Measurements from ENCODE around the gene PGR. TPM values are rescaled to one million over a fixed set of nuclear protein-coding genes. Genes with fewer than 3 reads are reported as not detected.

The PGR gene
- 1 to 10 TPM; 1.6 to 2.3 TPM for total RNA-seq

DNA sequence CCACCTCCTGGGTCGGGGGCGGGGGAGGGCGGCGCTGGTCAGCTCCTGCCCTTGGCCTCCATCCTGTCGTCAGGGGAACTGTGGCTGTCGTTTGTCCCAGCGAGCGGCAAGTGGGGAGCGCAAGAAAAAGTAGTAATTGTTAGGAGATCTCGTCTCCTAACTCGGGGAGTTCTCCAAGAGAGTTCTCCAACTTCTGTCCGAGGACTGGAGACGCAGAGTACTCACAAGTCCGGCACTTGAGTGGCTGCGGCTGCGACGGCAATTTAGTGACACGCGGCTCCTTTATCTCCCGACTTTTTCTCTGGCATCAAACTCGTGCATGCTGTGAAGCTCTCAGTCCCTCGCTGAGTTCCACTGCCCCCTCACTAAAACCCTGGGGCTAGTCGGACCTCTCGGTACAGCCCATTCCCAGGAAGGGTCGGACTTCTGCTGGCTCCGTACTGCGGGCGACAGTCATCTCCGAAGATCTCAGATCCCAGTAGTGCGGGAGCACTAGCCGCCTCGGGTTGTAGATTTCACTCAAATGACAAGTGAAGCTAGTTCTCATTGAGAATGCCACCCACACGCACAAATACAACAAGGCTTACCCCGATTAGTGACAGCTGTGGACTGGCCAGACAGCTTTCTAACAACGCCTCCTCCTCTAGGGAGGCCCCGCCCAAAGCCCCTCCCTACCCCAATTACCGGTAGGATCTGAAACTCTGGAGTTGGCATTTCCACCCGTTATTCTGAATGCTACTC lies at the start of gene PGR:
PGR (minus strand) TSS at position 611 of the 741 bp plus-strand sequence. CDS start 743 bp downstream, outside the sequence.
- Histone ChIP-seq H3K36me3 (replicated peaks in 1 of 2; ENCODE audit: insufficient read depth in 1 of 2, low read depth in 2 of 2) (no peaks in the 10 kb centered on the region), H3K27ac (no peak within 1 kb of the TSS), H3K4me3 (no peak within 1 kb of the TSS), H3K4me1 (peaks cover 31% of the 10 kb centered on the region), H3K27me3 (peaks cover 0 to 19% of the 10 kb centered on the region in 2 donors), H3K9me3 (no peaks in the 10 kb centered on the region)
- ATAC-seq (peak; percentile 21), DNase-seq (peak; percentile 13 to 51 (median 28))
- intact Hi-C loops (cut with DNase I), result no loop called here
- TF ChIP-seq POLR2A (IDR thresholded peaks at IDR 0.05), result no peak
- TF ChIP-seq, protein P1, sequence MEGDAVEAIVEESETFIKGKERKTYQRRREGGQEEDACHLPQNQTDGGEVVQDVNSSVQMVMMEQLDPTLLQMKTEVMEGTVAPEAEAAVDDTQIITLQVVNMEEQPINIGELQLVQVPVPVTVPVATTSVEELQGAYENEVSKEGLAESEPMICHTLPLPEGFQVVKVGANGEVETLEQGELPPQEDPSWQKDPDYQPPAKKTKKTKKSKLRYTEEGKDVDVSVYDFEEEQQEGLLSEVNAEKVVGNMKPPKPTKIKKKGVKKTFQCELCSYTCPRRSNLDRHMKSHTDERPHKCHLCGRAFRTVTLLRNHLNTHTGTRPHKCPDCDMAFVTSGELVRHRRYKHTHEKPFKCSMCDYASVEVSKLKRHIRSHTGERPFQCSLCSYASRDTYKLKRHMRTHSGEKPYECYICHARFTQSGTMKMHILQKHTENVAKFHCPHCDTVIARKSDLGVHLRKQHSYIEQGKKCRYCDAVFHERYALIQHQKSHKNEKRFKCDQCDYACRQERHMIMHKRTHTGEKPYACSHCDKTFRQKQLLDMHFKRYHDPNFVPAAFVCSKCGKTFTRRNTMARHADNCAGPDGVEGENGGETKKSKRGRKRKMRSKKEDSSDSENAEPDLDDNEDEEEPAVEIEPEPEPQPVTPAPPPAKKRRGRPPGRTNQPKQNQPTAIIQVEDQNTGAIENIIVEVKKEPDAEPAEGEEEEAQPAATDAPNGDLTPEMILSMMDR (IDR thresholded peaks at IDR 0.05), result no peak
- WGBS, 2 donors, result 1 to 2% methylated on average over 22 to 38 of the region's 38 CpGs

DNA sequence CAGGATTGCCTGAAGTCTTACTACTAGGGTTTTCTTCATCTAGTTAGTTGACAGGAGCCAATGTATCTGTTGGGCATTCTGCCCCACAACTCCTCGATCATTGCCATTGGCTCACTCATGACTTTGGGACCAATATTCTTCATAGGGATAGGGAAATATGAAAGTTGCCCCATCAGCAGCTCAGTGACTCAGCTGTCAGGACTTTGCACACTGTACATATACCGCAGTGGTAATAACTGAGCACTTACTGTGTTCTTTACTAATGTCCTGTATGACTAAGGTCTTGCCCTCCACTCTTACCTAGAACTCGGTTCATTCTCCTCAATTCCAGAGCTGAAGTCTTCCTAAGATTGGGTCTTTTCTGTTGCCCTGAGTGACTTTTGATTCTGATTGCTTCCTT lies 46.8 kb upstream of the PGR start:
- intact Hi-C loops (cut with DNase I), result no loop called here

GRCh38 chr11:101169944-101170343 lies 40.3 kb upstream of the PGR start:
- Histone ChIP-seq H3K36me3 (replicated peaks in 1 of 2; ENCODE audit: insufficient read depth in 1 of 2, low read depth in 2 of 2) (no peaks in the 10 kb centered on the region), H3K9me3 (no peaks in the 10 kb centered on the region), H3K27me3 (no peaks in the 10 kb centered on the region), H3K4me3 (no peak overlapping the region), H3K27ac (no peak overlapping the region), H3K4me1 (no peaks in the 10 kb centered on the region)
- ATAC-seq, result no peak
- no peak for TF ChIP-seq POLR2A (IDR thresholded peaks at IDR 0.05)
- TF ChIP-seq, protein P1 (IDR thresholded peaks at IDR 0.05), result no peak
- WGBS, 2 donors, result 28 to 50% methylated on average over 2 of the region's 2 CpGs
- intact Hi-C loops (cut with DNase I), result no loop called here
- no peak for DNase-seq

More for the DNA sequence above, 46.8 kb upstream of the PGR start:
- H3K27ac ChIP-seq, result no peak overlapping the region
- TF ChIP-seq POLR2A (IDR thresholded peaks at IDR 0.05), result no peak
- TF ChIP-seq, protein P1 (IDR thresholded peaks at IDR 0.05), result no peak
- no peak overlapping the region for H3K4me3 ChIP-seq
- H3K4me1 ChIP-seq, result no peaks in the 10 kb centered on the region
- H3K9me3 ChIP-seq, result no peaks in the 10 kb centered on the region
- no peaks in the 10 kb centered on the region for H3K36me3 ChIP-seq (replicated peaks in 1 of 2; ENCODE audit: insufficient read depth in 1 of 2, low read depth in 2 of 2)
- H3K27me3 ChIP-seq, result no peaks in the 10 kb centered on the region
- no peak for DNase-seq
- no peak for ATAC-seq
- 62 to 80% methylated on average over 3 of the region's 3 CpGs for WGBS, 2 donors

DNA sequence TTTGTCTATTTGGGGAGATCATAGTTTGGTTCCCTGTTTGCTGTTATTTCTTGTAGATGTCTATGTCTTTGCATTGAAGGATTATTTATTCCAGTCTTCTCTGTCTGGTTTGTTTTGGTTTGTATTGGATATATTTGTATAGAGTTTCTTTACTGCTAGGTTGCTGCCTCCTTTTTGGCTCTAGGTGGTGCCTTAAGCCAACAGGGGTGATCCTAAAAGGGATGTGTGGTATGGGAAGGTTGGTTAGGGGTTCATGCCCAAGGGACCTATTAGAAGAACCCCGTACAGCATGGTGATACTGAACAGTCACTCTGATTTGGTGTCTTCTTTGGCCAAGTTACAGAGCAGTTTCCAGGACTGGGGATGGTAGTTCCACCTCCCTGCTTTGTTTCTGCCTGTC lies 36.4 kb upstream of the PGR start:
- no peaks in the 10 kb centered on the region for H3K9me3 ChIP-seq
- TF ChIP-seq, protein P1 (IDR thresholded peaks at IDR 0.05), result no peak
- no peak for TF ChIP-seq POLR2A (IDR thresholded peaks at IDR 0.05)
- no peaks in the 10 kb centered on the region for H3K36me3 ChIP-seq (replicated peaks in 1 of 2; ENCODE audit: insufficient read depth in 1 of 2, low read depth in 2 of 2)
- no peaks in the 10 kb centered on the region for H3K4me1 ChIP-seq
- ATAC-seq, result no peak
- intact Hi-C loops (cut with DNase I), result no loop called here
- H3K4me3 ChIP-seq, result no peak overlapping the region
- DNase-seq, result no peak
- H3K27ac ChIP-seq, result no peak overlapping the region
- H3K27me3 ChIP-seq, result no peaks in the 10 kb centered on the region
- WGBS, 2 donors, result 45 to 47% methylated on average over 1 of the region's 1 CpG

- 55 to 63% methylated on average over 2 of the region's 2 CpGs for WGBS, 2 donors
- peaks cover 0 to 13% (median 0%) of the 10 kb centered on the region in 3 donors for H3K9me3 ChIP-seq
- no peak for ATAC-seq
- H3K27me3 ChIP-seq, result no peaks in the 10 kb centered on the region
- H3K4me1 ChIP-seq, result no peaks in the 10 kb centered on the region
- intact Hi-C loops (cut with DNase I), result no loop called here
- H3K27ac ChIP-seq, result no peak overlapping the region
- no peak for DNase-seq
- TF ChIP-seq, protein P1 (IDR thresholded peaks at IDR 0.05), result no peak
- TF ChIP-seq POLR2A (IDR thresholded peaks at IDR 0.05), result no peak
- H3K36me3 ChIP-seq (replicated peaks in 1 of 2; ENCODE audit: insufficient read depth in 1 of 2, low read depth in 2 of 2), result no peaks in the 10 kb centered on the region
- H3K4me3 ChIP-seq, result no peak overlapping the region
Observed at GRCh38 chr11:101158119-101158518, 28.5 kb upstream of the PGR start.

All from body of pancreas (tissue), 4 donors.